LNCAP (cell line): ENCODE results near the gene CARM1.

Experiments
- CTCF ChIP-seq: fragments of 450-650 bp; IDR thresholded peaks from 2 replicates; pipeline ENCODE4 v1.5.1; 2017; ENCODE audit warnings: mild to moderate bottlenecking

The CARM1 gene

DNA sequence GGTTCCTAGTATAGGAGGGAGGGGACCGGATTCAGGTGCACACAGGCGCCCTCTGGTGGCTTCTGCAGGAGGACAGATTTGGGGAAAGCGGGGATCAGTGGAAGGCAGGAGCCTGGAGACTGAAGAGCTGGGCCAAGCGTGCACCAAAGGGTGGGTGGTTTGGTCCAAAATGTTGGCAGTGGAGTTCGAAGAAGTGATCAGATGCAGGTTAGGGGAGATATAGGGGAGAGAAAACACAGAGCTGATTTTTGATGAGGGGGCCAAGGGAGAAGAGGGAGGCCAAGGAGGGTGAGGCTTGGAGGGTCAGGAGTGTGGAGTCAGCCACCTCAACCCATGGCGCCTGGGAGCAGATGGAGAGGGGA, 6.8 kb upstream of the CARM1 start:
- TF ChIP-seq CTCF: peak; percentile 94

GRCh38 chr19:10866495-10866894, 4.9 kb upstream of the CARM1 start:
- TF ChIP-seq CTCF: no peak

GRCh38 chr19:10868872-10869547, 2.3 kb upstream of the CARM1 start:
- no peak for TF ChIP-seq CTCF

DNA sequence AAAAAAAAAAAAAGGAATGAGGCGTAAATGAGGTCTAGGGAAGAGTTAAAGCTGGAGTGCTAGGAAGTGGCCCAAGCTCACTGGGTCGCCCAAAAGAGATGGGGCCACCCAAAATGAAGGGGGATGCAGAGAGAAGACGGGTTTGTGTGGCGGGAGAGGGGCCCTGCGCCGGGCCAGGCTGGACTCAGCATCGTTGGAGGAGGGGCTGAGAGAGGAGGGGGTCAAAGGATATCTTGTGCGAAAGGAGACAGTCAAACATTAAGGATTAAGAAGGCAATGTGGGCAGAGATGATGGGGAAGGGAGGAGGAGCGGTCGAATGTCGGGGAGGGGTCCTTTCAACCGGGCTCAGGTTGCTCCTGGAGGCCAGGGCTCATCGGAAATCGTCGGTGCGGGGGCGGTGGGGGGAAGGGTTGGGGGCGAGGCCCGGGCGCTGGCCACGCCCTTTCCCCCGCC, 825 bp upstream of the CARM1 start:
- no peak for TF ChIP-seq CTCF

DNA sequence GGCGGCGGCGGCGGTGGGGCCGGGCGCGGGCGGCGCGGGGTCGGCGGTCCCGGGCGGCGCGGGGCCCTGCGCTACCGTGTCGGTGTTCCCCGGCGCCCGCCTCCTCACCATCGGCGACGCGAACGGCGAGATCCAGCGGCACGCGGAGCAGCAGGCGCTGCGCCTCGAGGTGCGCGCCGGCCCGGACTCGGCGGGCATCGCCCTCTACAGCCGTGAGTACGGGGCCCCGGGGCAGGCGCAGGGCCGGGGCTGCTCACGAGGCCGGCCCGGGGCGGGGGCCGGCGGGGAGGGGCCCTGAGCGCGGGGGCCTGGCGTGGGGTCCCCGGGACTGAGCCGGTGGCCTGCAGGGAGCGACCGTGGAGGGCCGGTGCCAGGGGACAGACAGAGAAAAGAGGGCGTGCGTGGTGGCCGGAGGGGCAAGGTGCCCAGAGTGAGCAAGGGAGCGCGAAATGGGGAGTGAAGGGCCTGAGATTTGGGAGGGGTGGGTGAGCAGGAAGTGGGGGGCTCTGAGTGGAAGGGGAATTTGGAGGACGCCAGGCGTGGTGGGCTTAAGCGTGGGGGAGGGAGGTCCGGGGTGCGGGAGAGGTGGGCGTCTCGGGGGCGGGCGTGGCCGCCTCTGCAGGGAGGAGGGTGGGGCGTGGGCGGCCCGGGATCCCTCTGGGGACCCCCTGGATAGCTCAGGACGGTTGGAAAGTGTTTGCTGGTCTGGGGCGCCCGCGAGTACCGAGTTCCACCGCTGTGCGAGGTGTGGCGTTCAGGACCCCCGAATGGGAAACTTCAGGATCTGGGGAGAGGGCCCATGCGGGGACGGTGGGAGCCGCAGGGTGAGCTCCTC, 575 bp downstream of the CARM1 start:
- no peak for TF ChIP-seq CTCF

GRCh38 chr19:10872546-10873107, 1.3 kb downstream of the CARM1 start:
- no peak for TF ChIP-seq CTCF

GRCh38 chr19:10874024-10874423, 2.7 kb downstream of the CARM1 start:
- TF ChIP-seq CTCF: no peak
